ENCODE measurements around the gene KCNK16. TPM values are rescaled to one million over a fixed set of nuclear protein-coding genes. Genes with fewer than 3 reads are reported as not detected.

Gene KCNK16
- total and polyA plus RNA-seq, 2 of the 8 experiments (the other 6 are each of a cell fraction or from before 2014, with no cell fraction given), result not detected

DNA sequence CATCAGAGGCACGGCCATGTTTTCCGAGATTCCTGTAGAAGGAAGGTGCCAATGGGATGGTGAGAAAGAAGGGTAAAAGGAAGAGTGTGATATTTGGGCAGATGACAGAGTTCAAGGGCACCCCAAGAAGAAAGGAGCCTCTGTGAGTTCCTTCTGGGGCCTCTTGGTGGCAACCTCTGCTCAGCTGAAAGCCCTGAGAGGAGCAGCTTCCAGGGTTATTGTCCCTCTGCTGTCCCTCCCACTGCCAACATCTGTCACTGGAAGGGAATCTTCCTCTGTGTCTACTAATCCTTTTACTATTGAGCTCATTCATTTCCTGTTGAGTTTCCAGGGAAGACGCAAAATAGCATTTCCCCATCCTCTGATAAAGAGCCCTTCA, 40.0 kb upstream of the KCNK16 start:
- no peak overlapping the region for H3K27ac ChIP-seq (ENCODE audit: low read depth, low read length)
- H4K91ac ChIP-seq (replicated peaks; ENCODE audit: insufficient read length, low read length), result peak overlapping the region; percentile 6
- H2BK5ac ChIP-seq (ENCODE audit: low read depth, low read length), result 0 out of 2 replicates have a peak overlapping the region, but pooled peaks have one; percentile 50
- peak overlapping the region; percentile 27; the same call in 1 of the 2 replicates for H2BK12ac ChIP-seq (ENCODE audit: low read depth, low read length)
- H2BK120ac ChIP-seq (replicated peaks; ENCODE audit: low read depth, low read length), result no peak overlapping the region
- no peak overlapping the region for H3K4me3 ChIP-seq (ENCODE audit: extremely low read depth in 1 of 4, insufficient read depth in 2 of 4, low read depth in 3 of 4, low read length in 4 of 4)
- 0 out of 4 replicates have a peak overlapping the region, but pooled peaks of 1 of the 2 experiments have one; percentile 55 for H3K4me2 ChIP-seq (ENCODE audit: insufficient read depth in 1 of 2, low read depth in 2 of 2, low read length in 2 of 2)
- H3K23ac ChIP-seq (ENCODE audit: insufficient read length), result no peak overlapping the region
- H2BK20ac ChIP-seq (ENCODE audit: low read length), result no peak overlapping the region
- no peaks in the 10 kb centered on the region for H3K27me3 ChIP-seq (replicated peaks in 1 of 4; ENCODE audit: control insufficient read depth in 3 of 4, extremely low read depth in 1 of 4, insufficient read depth in 3 of 4, low read length in 3 of 4)
- peak overlapping the region; percentile 63; the same call in 1 of the 2 replicates for H2AFZ ChIP-seq (ENCODE audit: low read length)
- no peak overlapping the region for H2AK5ac ChIP-seq (ENCODE audit: low read depth, low read length)
- no peaks in the 10 kb centered on the region for H3K79me2 ChIP-seq (ENCODE audit: control insufficient read depth in 1 of 2, insufficient read depth in 2 of 2, low read length in 2 of 2)
- H3K36me3 ChIP-seq (ENCODE audit: control insufficient read depth in 2 of 4, insufficient read depth in 4 of 4, low read length in 3 of 4), result no peaks in the 10 kb centered on the region
- H4K5ac ChIP-seq (ENCODE audit: insufficient read length, low read depth, low read length), result no peak overlapping the region
- H3K18ac ChIP-seq (ENCODE audit: extremely low read depth, low read length), result peak overlapping the region; percentile 10
- no peak for FAIRE-seq
- no peak overlapping the region for H3K56ac ChIP-seq (replicated peaks; ENCODE audit: insufficient read length, low read depth, low read length)
- H3K4ac ChIP-seq (replicated peaks; ENCODE audit: insufficient read length, low read depth, low read length), result no peak overlapping the region
- 80% methylated on average over 3 of the region's 3 CpGs; no CpG with 5 or more reads in 1 of the 2 experiments for WGBS, 2 experiments (ENCODE audit: extremely low coverage in 1 of 2, insufficient coverage in 1 of 2, insufficient read length in 1 of 2, insufficient replicate concordance in 2 of 2, low coverage in 1 of 2, low lambda C conversion rate in 2 of 2, missing lambda C conversion rate in 1 of 2)
- no peak overlapping the region for H4K8ac ChIP-seq (ENCODE audit: extremely low read depth, insufficient read depth, low read length)
- DNase-seq (ENCODE audit: low read depth in 1 of 2, low spot score in 2 of 2), result no peak
- no peaks in the 10 kb centered on the region for H4K20me1 ChIP-seq (replicated peaks in 1 of 2; ENCODE audit: control insufficient read depth in 1 of 2, insufficient read depth in 2 of 2, low read length in 2 of 2)
- no peak overlapping the region for H2BK15ac ChIP-seq (ENCODE audit: low read length)
- POLR2A ChIA-PET (ENCODE audit: partially characterized antibody), result interaction anchor here (0.6 kb wide), 1 partner anchor 536 kb away, joined by 3 read pairs; no protein-coding TSS in a partner anchor
- H3K4me1 ChIP-seq (replicated peaks in 1 of 4; ENCODE audit: control insufficient read depth in 3 of 4, insufficient read depth in 4 of 4, low read length in 3 of 4), result peaks cover 0 to 7% (median 2%) of the 10 kb centered on the region in 4 experiments; a peak in 4 of 7 replicates
- H3K23me2 ChIP-seq (ENCODE audit: low read depth, low read length), result peaks cover 2% of the 10 kb centered on the region; the same call in 1 of the 2 replicates
- CTCF ChIA-PET (ENCODE audit: partially characterized antibody), result interaction anchor here (0.6 to 6.3 kb wide), 53 partner anchors 8 to 1478 kb away, joined by 3 to 89 read pairs (median 3); partner anchors contain the start of gene KIF6
- H3K14ac ChIP-seq (ENCODE audit: insufficient read length), result no peak overlapping the region
- no peaks in the 10 kb centered on the region for H3K79me1 ChIP-seq (ENCODE audit: low read depth, low read length)
- no peaks in the 10 kb centered on the region for H3K9me3 ChIP-seq (ENCODE audit: insufficient read depth in 2 of 2, low read depth in 1 of 2, low read length in 1 of 2)
- no peak overlapping the region for H3K9ac ChIP-seq (replicated peaks in 1 of 4; ENCODE audit: extremely low read depth in 1 of 4, low read depth in 3 of 4, low read length in 3 of 4)
- TF ChIP-seq ASH2L (IDR thresholded peaks at IDR 0.05; ENCODE audit: low read length), result peak; percentile 7
- TF ChIP-seq SRF (IDR thresholded peaks at IDR 0.05; ENCODE audit: low read depth, low read length), result no peak
- TF ChIP-seq, protein P1, sequence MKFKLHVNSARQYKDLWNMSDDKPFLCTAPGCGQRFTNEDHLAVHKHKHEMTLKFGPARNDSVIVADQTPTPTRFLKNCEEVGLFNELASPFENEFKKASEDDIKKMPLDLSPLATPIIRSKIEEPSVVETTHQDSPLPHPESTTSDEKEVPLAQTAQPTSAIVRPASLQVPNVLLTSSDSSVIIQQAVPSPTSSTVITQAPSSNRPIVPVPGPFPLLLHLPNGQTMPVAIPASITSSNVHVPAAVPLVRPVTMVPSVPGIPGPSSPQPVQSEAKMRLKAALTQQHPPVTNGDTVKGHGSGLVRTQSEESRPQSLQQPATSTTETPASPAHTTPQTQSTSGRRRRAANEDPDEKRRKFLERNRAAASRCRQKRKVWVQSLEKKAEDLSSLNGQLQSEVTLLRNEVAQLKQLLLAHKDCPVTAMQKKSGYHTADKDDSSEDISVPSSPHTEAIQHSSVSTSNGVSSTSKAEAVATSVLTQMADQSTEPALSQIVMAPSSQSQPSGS (IDR thresholded peaks at IDR 0.05; ENCODE audit: low read length), result no peak
- TF ChIP-seq TEAD4 (IDR thresholded peaks at IDR 0.05; ENCODE audit: low read depth, low read length), result no peak
- TF ChIP-seq TAF1 (IDR thresholded peaks at IDR 0.05; ENCODE audit: low read depth, low read length), result no peak
- TF ChIP-seq CREB1 (IDR thresholded peaks at IDR 0.05), result no peak
- no peak for TF ChIP-seq PHF8 (conservative IDR thresholded peaks at IDR 0.05; ENCODE audit: low read depth, low read length)
- TF ChIP-seq CEBPB (IDR thresholded peaks at IDR 0.05; ENCODE audit: low read depth, low read length), result no peak
- no peak for TF ChIP-seq CBX5 (IDR thresholded peaks at IDR 0.05; ENCODE audit: low read depth, low read length)
- no peak for TF ChIP-seq RNF2 (IDR thresholded peaks at IDR 0.05; ENCODE audit: borderline replicate concordance, low read depth, low read length, missing control alignments, poor library complexity, severe bottlenecking)
- no peak for TF ChIP-seq CHD1 (IDR thresholded peaks at IDR 0.05; ENCODE audit: low read depth, low read length)
- no peak for TF ChIP-seq SIN3A (conservative IDR thresholded peaks at IDR 0.05 in 1 of 2, IDR thresholded peaks at IDR 0.05 in 1 of 2; ENCODE audit: low read depth in 1 of 2, low read length in 2 of 2)
- TF ChIP-seq SP2 (IDR thresholded peaks at IDR 0.05; ENCODE audit: low read length), result no peak
